ENCODE measurements around the gene SQOR.

Gene SQOR

GRCh38 chr15:45714590-45715488 lies 80.0 kb downstream of the SQOR start:
- peak; percentile 70 for DNase-seq

GRCh38 chr15:45715528-45715927 lies 80.7 kb downstream of the SQOR start:
- DNase-seq, result no peak

- no peak for DNase-seq
Measured at GRCh38 chr15:45719490-45719889, 84.7 kb downstream of the SQOR start.

- no peak for DNase-seq
Measured at GRCh38 chr15:45720183-45720582, 85.4 kb downstream of the SQOR start.

- no peak for DNase-seq
Measured at GRCh38 chr15:45728641-45729040, 93.8 kb downstream of the SQOR start.

- DNase-seq, result no peak
Measured at GRCh38 chr15:45729141-45729540, 94.3 kb downstream of the SQOR start.

GRCh38 chr15:45731343-45731742 lies 96.5 kb downstream of the SQOR start:
- DNase-seq, result no peak

GRCh38 chr15:45732662-45733061 lies 97.8 kb downstream of the SQOR start:
- peak; percentile 49 for DNase-seq

- no peak for DNase-seq
Measured at GRCh38 chr15:45734260-45734711, 99.5 kb downstream of the SQOR start.

Measured in left hindlimb (tissue), 1 donor.